GM23338 (cell line): ENCODE data around the gene PLCH2. TPM values are rescaled to one million over a fixed set of nuclear protein-coding genes. Genes with fewer than 3 reads are reported as not detected.

ENCODE experiments used
- ATAC-seq: fragments of 200-7000 bp; cut with Tn5 transposase; 3 replicates; pipeline ENCODE4 v1.9.1; 2020
- DNase-seq: peaks from one replicate; pipeline ENCODE4 v3.0.0-alpha.2; 2015; ENCODE audit warnings: low spot score
- H2AFZ ChIP-seq: fragments of 200-600 bp; sonication (generic); 2 replicates; pipeline ENCODE4 v1.8.0; 2016; ENCODE audit warnings: antibody characterized with exemption, mild to moderate bottlenecking, moderate library complexity
- H3F3A ChIP-seq: fragments of 200-600 bp; sonication (generic); replicated peaks from 2 replicates; pipeline ENCODE4 v1.8.0; 2017; ENCODE audit warnings: antibody characterized with exemption, mixed run types, low read depth
- H3K27ac ChIP-seq: fragments of 200-600 bp; sonication (generic); 2 replicates; pipeline ENCODE4 v1.6.1; 2016; ENCODE audit warnings: low read depth
- H3K27me3 ChIP-seq: fragments of 200-600 bp; sonication (generic); 2 replicates; pipeline ENCODE4 v1.8.0; 2016; ENCODE audit warnings: mild to moderate bottlenecking, mixed run types, moderate library complexity; ENCODE audit not compliant: insufficient read depth
- H3K36me3 ChIP-seq: fragments of 200-600 bp; sonication (generic); 2 replicates; pipeline ENCODE4 v1.8.0; 2016; ENCODE audit warnings: mild to moderate bottlenecking; ENCODE audit not compliant: insufficient read depth
- H3K4me1 ChIP-seq: fragments of 200-600 bp; sonication (generic); 2 replicates; pipeline ENCODE4 v1.8.0; 2016; ENCODE audit warnings: mild to moderate bottlenecking, moderate library complexity; ENCODE audit not compliant: insufficient read depth
- H3K4me2 ChIP-seq: fragments of 200-600 bp; sonication (generic); 2 replicates; pipeline ENCODE4 v1.7.1; 2017; ENCODE audit warnings: mixed run types
- H3K4me3 ChIP-seq: fragments of 200-600 bp; sonication (generic); 2 replicates; pipeline ENCODE4 v1.6.1; 2016; ENCODE audit warnings: mixed run types
- H3K79me2 ChIP-seq: fragments of 200-600 bp; sonication (generic); replicated peaks from 2 replicates; pipeline ENCODE4 v1.8.0; 2017; ENCODE audit warnings: mild to moderate bottlenecking; ENCODE audit not compliant: insufficient read depth
- H3K9me2 ChIP-seq: fragments of 200-600 bp; sonication (generic); 2 replicates; pipeline ENCODE4 v1.8.0; 2017; ENCODE audit not compliant: insufficient read depth
- H4K20me1 ChIP-seq: fragments of 200-600 bp; sonication (generic); replicated peaks from 2 replicates; pipeline ENCODE4 v1.8.0; 2017; ENCODE audit warnings: mild to moderate bottlenecking; ENCODE audit not compliant: insufficient read depth
- H3K27ac Mint-ChIP-seq: 2 replicates; pipeline ENCODE4 v1.8.0; 2020; ENCODE audit warnings: inconsistent platforms, mild to moderate bottlenecking, moderate library complexity, mixed read lengths
- H3K27me3 Mint-ChIP-seq: 3 replicates; pipeline ENCODE4 v1.8.0; 2022; ENCODE audit warnings: low read depth, mild to moderate bottlenecking, moderate library complexity, mixed read lengths, inconsistent platforms; ENCODE audit not compliant: insufficient read depth, poor library complexity
- H3K36me3 Mint-ChIP-seq: 3 replicates; pipeline ENCODE4 v1.8.0; 2021; ENCODE audit warnings: low read depth, mild to moderate bottlenecking, inconsistent platforms, moderate library complexity, mixed read lengths
- H3K4me1 Mint-ChIP-seq: 3 replicates; pipeline ENCODE4 v1.8.0; 2020; ENCODE audit warnings: mild to moderate bottlenecking, inconsistent platforms, mixed read lengths
- H3K4me3 Mint-ChIP-seq: 3 replicates; pipeline ENCODE4 v1.8.0; 2021; ENCODE audit warnings: moderate library complexity, mild to moderate bottlenecking, inconsistent platforms, mixed read lengths
- H3K9me3 Mint-ChIP-seq: 3 replicates; pipeline ENCODE4 v1.8.0; 2020; ENCODE audit warnings: moderate library complexity, mild to moderate bottlenecking, inconsistent platforms, mixed read lengths
- EZH2 ChIP-seq: fragments of 200-600 bp; sonication (generic); IDR thresholded peaks from one replicate; pipeline ENCODE4 v1.8.0; 2017; ENCODE audit warnings: antibody characterized with exemption, mild to moderate bottlenecking, low read depth; ENCODE audit not compliant: unreplicated experiment
- EZH2phosphoT487 ChIP-seq: fragments of 200-600 bp; sonication (generic); IDR thresholded peaks from one replicate; pipeline ENCODE4 v1.8.1; 2018; ENCODE audit warnings: antibody characterized with exemption; ENCODE audit not compliant: unreplicated experiment
- NANOG ChIP-seq: IDR thresholded peaks from 2 replicates; pipeline ENCODE4 v1.6.1; 2016; ENCODE audit warnings: antibody characterized with exemption, borderline replicate concordance
- POLR2AphosphoS5 ChIP-seq: IDR thresholded peaks from 2 replicates; pipeline ENCODE4 v1.6.1; 2016; ENCODE audit warnings: antibody characterized with exemption, low read depth
- polyA plus RNA-seq: library from polyadenylated mRNA; unstranded; fragments of >200 nt; fragmentation: Nextera tagmentation; extraction: Ambion mirVana; gene quantifications from 2 replicates; pipeline ENCODE4 v1.2.1, GENCODE V29; 2016
- total RNA-seq: library from RNA; depleted of rRNA; stranded (reverse); fragments of >200 nt; shearing (Covaris generic); gene quantifications from 2 replicates; pipeline ENCODE4 v1.2.3, GENCODE V29; 2014
- TF ChIP-seq, protein P1 (sequence below): IDR thresholded peaks from one replicate; pipeline ENCODE4 v1.6.1; 2018; ENCODE audit warnings: antibody characterized with exemption; ENCODE audit not compliant: unreplicated experiment
- TF ChIP-seq, protein P2 (sequence below): fragments of 250-450 bp; sonication (Bioruptor Pico); IDR thresholded peaks from 2 replicates; pipeline ENCODE4 v1.5.0; 2020; ENCODE audit warnings: mild to moderate bottlenecking, moderate library complexity
- TF ChIP-seq, protein P3 (sequence below): IDR thresholded peaks from 2 replicates; pipeline ENCODE4 v1.6.1; 2016; ENCODE audit warnings: antibody characterized with exemption

Gene PLCH2
- total and polyA plus RNA-seq, 2 experiments from 2014 or later = 0.31 TPM; not detected in 1

DNA sequence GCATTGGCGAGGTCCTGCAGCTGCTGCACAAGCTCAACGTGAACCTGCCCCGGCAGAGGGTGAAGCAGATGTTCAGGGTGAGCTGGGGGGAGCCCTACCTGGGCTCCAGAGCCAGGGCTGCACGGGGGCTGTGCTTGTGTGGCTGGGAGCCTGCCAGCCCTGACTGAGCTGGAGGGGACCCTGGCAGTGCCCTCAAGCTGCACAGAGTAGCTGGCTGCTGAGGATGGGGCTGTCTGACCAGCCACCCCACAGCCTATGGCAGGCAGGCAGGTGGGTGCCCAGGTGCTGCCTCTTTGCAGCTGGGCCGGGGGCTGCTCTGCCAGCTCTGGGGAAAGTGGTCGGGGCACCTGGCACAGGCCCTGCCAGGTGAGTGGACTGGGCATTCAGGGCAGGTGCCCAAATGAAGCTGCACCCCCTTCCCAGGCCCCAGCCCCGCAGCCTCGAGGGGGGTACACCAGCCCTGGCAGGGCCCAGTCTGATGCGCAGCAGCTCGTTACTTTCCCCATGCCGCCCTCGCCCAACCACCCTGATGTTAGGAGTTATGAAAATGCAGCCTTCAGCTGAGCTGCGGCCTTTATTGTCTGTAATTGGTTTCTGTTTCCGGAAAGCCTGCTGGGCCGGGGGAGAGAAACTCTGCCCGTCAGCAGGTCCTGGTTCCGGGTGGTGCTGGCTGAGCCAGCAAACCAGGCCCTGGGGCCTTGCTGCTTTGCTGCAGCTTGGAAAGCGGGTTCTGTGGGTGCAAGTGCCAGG is 4.3 kb downstream of the PLCH2 start:
- H4K20me1 ChIP-seq = no peaks in the 10 kb centered on the region
- no peak for ATAC-seq
- Mint-ChIP-seq H3K36me3 (no peaks in the 10 kb centered on the region), H3K4me3 (no peak overlapping the region), H3K27me3 (peaks cover 1% of the 10 kb centered on the region), H3K9me3 (no peaks in the 10 kb centered on the region), H3K27ac (no peak overlapping the region), H3K4me1 (no peaks in the 10 kb centered on the region)
- no peaks in the 10 kb centered on the region for H3K27me3 ChIP-seq
- TF ChIP-seq EZH2 (no peak), NANOG (no peak), EZH2phosphoT487 (no peak), POLR2AphosphoS5 (no peak)
- TF ChIP-seq, protein P1, sequence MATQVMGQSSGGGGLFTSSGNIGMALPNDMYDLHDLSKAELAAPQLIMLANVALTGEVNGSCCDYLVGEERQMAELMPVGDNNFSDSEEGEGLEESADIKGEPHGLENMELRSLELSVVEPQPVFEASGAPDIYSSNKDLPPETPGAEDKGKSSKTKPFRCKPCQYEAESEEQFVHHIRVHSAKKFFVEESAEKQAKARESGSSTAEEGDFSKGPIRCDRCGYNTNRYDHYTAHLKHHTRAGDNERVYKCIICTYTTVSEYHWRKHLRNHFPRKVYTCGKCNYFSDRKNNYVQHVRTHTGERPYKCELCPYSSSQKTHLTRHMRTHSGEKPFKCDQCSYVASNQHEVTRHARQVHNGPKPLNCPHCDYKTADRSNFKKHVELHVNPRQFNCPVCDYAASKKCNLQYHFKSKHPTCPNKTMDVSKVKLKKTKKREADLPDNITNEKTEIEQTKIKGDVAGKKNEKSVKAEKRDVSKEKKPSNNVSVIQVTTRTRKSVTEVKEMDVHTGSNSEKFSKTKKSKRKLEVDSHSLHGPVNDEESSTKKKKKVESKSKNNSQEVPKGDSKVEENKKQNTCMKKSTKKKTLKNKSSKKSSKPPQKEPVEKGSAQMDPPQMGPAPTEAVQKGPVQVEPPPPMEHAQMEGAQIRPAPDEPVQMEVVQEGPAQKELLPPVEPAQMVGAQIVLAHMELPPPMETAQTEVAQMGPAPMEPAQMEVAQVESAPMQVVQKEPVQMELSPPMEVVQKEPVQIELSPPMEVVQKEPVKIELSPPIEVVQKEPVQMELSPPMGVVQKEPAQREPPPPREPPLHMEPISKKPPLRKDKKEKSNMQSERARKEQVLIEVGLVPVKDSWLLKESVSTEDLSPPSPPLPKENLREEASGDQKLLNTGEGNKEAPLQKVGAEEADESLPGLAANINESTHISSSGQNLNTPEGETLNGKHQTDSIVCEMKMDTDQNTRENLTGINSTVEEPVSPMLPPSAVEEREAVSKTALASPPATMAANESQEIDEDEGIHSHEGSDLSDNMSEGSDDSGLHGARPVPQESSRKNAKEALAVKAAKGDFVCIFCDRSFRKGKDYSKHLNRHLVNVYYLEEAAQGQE = no peak
- TF ChIP-seq, protein P2, sequence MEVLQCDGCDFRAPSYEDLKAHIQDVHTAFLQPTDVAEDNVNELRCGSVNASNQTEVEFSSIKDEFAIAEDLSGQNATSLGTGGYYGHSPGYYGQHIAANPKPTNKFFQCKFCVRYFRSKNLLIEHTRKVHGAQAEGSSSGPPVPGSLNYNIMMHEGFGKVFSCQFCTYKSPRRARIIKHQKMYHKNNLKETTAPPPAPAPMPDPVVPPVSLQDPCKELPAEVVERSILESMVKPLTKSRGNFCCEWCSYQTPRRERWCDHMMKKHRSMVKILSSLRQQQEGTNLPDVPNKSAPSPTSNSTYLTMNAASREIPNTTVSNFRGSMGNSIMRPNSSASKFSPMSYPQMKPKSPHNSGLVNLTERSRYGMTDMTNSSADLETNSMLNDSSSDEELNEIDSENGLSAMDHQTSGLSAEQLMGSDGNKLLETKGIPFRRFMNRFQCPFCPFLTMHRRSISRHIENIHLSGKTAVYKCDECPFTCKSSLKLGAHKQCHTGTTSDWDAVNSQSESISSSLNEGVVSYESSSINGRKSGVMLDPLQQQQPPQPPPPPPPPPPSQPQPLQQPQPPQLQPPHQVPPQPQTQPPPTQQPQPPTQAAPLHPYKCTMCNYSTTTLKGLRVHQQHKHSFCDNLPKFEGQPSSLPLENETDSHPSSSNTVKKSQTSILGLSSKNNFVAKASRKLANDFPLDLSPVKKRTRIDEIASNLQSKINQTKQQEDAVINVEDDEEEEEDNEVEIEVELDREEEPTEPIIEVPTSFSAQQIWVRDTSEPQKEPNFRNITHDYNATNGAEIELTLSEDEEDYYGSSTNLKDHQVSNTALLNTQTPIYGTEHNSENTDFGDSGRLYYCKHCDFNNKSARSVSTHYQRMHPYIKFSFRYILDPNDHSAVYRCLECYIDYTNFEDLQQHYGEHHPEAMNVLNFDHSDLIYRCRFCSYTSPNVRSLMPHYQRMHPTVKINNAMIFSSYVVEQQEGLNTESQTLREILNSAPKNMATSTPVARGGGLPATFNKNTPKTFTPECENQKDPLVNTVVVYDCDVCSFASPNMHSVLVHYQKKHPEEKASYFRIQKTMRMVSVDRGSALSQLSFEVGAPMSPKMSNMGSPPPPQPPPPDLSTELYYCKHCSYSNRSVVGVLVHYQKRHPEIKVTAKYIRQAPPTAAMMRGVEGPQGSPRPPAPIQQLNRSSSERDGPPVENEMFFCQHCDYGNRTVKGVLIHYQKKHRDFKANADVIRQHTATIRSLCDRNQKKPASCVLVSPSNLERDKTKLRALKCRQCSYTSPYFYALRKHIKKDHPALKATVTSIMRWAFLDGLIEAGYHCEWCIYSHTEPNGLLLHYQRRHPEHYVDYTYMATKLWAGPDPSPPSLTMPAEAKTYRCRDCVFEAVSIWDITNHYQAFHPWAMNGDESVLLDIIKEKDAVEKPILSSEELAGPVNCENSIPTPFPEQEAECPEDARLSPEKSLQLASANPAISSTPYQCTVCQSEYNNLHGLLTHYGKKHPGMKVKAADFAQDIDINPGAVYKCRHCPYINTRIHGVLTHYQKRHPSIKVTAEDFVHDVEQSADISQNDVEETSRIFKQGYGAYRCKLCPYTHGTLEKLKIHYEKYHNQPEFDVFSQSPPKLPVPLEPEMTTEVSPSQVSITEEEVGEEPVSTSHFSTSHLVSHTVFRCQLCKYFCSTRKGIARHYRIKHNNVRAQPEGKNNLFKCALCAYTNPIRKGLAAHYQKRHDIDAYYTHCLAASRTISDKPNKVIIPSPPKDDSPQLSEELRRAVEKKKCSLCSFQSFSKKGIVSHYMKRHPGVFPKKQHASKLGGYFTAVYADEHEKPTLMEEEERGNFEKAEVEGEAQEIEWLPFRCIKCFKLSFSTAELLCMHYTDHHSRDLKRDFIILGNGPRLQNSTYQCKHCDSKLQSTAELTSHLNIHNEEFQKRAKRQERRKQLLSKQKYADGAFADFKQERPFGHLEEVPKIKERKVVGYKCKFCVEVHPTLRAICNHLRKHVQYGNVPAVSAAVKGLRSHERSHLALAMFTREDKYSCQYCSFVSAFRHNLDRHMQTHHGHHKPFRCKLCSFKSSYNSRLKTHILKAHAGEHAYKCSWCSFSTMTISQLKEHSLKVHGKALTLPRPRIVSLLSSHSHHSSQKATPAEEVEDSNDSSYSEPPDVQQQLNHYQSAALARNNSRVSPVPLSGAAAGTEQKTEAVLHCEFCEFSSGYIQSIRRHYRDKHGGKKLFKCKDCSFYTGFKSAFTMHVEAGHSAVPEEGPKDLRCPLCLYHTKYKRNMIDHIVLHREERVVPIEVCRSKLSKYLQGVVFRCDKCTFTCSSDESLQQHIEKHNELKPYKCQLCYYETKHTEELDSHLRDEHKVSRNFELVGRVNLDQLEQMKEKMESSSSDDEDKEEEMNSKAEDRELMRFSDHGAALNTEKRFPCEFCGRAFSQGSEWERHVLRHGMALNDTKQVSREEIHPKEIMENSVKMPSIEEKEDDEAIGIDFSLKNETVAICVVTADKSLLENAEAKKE (CRISPR knock-in tag) = no peak
- TF ChIP-seq, protein P3, sequence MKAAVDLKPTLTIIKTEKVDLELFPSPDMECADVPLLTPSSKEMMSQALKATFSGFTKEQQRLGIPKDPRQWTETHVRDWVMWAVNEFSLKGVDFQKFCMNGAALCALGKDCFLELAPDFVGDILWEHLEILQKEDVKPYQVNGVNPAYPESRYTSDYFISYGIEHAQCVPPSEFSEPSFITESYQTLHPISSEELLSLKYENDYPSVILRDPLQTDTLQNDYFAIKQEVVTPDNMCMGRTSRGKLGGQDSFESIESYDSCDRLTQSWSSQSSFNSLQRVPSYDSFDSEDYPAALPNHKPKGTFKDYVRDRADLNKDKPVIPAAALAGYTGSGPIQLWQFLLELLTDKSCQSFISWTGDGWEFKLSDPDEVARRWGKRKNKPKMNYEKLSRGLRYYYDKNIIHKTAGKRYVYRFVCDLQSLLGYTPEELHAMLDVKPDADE = no peak
- DNase-seq = no peak
- no peak overlapping the region for H3K4me2 ChIP-seq
- H3K36me3 ChIP-seq = no peaks in the 10 kb centered on the region
- no peaks in the 10 kb centered on the region for H3K4me1 ChIP-seq
- H3K27ac ChIP-seq = no peak overlapping the region
- no peaks in the 10 kb centered on the region for H3K79me2 ChIP-seq
- H3K4me3 ChIP-seq = no peak overlapping the region
- no peak overlapping the region for H2AFZ ChIP-seq
- H3K9me2 ChIP-seq = no peaks in the 10 kb centered on the region
- H3F3A ChIP-seq = no peaks in the 10 kb centered on the region
